ENCODE measurements around the gene OGFOD3.

DNA sequence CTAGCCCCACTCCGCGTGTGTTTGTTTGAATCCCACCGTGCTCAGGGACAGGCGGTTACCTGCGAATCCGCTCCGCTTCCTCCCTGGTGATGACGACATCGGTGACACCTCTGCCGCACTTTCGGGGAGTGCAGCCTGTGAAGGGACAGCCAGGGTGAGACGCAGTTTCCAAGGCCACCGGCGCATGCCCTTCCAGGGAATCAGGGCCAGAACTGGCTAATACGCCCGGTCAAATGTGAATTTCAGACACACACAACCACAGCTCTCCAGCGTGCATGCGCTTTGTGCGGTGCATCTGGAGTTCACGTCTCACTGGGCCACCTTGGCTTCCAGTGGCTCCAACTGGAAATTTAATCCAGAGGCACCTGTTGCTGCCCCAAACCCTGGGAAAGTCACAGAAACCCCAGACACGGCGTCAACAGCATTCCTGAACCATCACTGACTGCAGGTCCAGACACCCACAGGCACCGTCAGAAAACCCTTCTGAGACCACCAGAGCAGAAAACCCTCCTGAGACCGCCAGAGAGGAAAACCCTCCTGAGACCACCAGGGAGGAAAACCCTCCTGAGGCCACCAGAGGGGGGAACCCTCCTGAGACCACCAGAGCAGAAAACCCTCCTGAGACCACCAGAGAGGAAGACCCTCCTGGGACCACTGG is 6.9 kb downstream of the OGFOD3 start:
- TF ChIP-seq EZH2 (IDR thresholded peaks at IDR 0.05; ENCODE audit: insufficient read depth, poor library complexity, severe bottlenecking), result no peak
- no peak for TF ChIP-seq EZH2phosphoT487 (IDR thresholded peaks at IDR 0.05; ENCODE audit: insufficient read depth, low read depth)

All from GM23248 (cell line).